GM19463 (cell line): ENCODE results near the gene TMED5.

ENCODE experiments used
- ATAC-seq: cut with Tn5 transposase; IDR thresholded peaks from one replicate; pipeline ENCODE4 v1.9.1; 2021; ENCODE audit warnings: mild to moderate bottlenecking, moderate library complexity; ENCODE audit not compliant: unreplicated experiment

The TMED5 gene

DNA sequence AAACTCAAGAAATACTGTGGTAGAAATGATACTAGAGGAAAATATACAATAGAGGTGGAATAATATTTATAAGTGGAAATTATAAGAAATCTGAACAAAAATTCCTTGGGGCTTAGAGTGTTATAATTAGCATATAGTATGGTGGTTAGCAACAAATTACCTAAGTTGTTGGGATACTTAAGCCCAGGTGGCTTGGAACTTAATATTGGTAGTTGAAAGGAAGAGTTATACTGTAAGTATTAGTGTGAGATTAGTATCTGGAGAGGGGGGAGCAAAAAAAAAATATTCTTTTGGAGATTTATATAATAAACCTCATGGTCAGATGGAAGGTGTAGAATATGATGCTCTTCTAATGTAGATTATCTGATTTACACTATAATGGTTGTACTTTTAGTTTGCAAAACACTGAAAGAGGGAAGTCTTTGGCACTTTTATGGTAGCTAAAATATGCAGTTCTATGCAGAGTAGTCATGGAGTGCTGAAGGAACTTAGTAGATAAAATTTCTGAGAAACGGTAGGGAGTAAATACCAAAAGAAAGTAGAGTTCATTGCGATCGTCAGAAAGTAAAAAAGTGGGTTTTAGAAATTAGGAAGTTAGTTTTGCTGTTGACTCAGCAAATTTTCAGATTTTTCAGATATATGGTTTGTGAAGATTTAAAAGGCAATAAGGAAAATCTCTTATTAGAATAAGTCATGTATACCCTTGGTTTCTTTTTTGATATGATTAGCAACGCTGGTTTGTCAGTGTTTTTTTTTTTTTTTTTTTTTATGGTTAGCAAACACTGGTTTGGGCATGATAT lies 55.5 kb downstream of the TMED5 start:
- no peak for ATAC-seq

DNA sequence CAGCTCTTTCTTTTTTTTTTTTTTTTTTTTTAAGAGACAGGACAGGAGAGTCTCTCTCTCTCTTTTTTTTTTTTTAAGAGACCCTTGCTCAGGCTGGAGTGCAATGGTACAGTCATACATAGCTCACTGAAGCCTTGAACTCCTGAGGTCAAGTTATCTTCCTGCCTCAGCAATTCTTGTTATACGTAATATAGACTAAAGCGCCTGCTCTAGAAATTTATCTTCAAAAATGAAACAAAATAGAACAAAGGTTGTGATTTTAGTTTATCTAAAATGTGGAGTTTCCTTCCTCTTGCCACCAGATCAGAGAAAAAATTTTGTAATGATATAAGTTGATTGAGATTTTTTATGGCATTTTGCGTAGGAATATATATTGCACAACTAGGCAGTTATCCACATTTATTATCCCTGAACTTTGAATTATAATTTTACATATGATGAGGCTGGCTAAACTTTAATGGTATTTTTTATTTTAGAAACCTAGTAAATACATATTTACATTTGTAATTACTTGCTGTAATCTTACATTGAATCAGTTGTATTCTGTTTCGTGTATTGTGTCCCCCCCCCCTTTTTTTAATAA lies 56.9 kb downstream of the TMED5 start:
- ATAC-seq, result no peak

DNA sequence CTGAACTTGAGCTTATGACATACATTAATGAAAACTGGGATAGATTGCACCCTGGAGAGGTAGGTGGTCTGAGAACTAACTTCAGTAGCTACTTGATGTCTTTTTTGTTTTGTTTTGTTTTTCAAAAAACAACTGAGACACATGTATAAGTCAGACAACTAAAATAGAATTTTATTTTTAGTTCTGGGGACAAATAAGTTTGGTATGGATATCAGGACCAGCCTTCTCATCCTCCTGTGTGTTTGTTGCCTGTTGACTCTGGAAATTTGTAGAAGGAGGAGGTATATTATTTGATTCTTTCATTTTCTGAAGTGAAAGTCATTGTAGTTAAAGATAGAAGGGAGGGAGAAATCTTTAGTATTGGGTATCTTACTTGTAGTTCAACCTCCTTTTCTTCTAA lies 59.6 kb downstream of the TMED5 start:
- no peak for ATAC-seq

DNA sequence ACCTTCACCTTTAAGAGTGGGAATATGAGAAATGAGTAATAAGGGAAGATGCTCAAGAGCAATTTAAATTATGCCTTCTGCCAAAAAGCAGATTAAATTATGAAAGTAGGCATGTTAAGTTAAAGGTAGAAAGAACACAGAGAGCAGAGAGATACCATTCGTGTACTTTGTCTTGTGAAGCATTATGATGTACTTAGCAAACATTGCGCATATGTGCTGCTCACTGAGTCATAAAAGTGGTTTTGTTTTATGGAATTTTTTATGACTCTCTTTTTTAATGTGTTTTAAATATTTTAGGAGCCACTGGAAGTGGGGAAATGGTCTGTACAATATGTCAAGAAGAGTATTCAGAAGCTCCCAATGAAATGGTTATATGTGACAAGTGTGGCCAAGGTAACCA lies 65.8 kb downstream of the TMED5 start:
- ATAC-seq, result no peak

DNA sequence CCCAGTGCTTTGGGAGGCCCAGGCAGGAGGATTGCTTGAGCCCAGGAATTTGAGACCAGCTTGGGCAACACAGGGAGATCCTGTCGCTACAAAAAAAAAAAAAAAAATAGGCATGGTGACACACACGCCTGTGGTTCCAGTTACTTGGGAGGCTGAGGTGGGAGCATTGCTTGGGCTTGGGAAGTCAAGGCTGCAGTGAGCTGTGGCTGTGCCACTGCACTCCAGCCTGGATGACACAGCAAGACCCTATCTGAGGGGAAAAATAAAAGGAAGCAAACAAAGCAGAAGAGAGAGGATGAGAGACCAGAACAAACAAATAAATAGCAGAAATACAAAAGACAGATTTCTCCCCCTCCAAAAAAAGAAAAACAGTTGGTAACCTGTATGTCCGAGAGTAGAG lies 67.1 kb downstream of the TMED5 start:
- no peak for ATAC-seq

DNA sequence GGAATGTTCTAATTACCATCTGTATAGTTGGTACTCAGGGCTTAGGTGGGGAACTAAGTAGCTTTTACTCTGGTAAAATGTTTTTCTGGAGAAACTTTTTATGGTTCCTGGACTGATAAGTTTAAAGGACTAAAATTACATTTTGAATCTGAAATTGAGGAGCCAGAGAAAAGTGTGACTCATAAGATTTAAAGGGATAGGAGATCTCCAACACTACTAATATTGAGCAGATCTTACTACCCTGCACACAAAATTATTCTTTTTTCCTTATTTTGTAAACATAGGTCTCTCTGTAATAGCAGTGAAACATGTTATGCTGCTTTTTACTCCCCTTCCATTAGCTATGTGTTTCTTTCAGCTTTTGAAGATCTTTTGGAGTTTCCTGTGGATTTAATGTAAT lies 68.7 kb downstream of the TMED5 start:
- ATAC-seq, result no peak

DNA sequence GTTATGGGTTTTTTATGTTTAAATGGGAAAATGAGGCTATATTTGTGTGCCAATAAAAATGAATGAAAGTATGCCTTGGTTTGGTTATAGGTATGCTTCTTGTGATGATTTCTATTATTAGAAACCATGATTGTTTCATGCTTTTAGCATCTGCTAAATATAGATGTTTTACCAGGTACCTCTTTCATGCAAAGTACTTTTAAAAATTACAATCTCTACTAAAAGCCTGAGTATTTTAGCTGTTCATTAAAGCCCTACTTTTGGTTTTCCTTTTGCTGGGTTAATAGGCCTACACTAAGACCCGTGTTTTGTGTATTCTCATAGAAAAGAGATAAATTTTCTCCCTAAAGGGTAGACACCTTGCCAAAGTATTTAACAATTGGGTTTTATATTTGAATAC lies 69.1 kb downstream of the TMED5 start:
- ATAC-seq, result no peak

DNA sequence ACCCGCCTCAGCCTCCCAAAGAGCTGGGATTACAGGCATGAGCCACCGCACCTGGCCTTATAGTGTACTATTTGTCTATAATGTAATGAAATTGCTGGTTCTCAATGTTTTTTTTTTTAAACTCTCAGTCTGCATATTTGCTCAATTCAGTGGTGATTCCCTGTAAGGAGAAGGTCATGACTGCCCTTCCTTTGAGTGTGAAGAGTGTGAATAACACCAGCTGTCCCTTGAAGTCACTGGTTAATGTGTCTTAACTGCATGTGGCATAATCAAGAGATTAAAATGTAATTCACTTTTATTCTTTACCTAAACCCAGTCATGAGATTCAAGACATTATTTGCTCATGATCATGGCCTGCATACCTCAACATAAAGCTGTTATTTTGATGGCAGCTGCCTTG lies 70.6 kb downstream of the TMED5 start:
- no peak for ATAC-seq

DNA sequence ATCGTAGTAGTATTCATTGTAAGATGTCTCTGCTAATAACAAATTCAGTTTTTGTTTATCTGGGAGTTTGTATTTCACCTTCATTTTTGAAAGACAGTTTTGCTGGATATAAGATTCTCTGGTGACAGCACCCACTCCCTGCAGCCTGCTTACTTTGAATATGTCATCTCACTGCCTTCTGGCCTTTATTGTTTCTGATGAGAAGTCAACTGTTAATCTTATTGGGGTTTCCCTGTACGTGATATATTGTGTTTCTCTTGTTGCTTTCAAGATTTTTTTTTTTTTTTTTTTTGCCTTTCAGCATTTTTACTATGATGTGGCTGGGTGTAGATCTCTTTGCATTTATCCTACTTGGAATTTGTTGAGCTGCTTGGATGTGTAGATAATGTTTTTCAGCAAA lies 71.9 kb downstream of the TMED5 start:
- ATAC-seq, result no peak

DNA sequence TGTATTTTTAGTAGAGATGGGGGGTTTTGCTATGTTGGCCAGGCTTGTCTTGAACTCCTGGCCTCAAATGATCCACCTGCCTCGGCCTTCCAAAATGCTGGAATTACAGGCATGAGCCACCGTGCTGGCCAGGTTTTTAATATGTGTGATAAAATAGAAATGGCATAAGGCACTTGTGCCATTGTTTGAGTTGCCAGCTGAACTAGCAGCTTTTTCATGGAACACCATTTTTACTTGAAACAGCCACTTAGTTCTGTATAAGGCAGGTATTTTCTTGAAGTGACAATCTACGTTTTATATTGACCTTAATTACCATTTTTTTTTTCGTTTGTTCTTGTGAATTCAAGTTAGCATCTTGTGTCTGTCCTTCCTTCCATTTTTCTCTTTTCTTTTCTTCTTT lies 72.8 kb downstream of the TMED5 start:
- no peak for ATAC-seq

DNA sequence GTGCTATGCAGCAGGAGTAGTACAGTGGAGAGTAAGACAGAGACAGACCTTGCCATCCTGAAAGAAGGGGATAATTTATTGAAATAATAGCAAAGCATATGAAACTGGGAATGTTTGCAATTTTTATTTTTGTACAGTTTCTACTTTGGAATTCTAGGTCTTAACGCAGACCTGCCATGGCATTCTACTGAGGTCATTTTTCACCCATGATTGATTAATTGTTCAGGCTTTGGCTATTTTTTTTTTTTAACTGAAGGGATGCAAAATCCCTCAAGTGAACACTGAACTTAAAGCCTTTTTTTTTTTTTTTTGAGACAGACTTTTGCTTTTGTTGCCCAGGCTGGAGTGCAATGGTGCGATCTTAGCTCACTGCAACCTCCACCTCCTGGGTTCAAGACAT lies 74.0 kb downstream of the TMED5 start:
- no peak for ATAC-seq

DNA sequence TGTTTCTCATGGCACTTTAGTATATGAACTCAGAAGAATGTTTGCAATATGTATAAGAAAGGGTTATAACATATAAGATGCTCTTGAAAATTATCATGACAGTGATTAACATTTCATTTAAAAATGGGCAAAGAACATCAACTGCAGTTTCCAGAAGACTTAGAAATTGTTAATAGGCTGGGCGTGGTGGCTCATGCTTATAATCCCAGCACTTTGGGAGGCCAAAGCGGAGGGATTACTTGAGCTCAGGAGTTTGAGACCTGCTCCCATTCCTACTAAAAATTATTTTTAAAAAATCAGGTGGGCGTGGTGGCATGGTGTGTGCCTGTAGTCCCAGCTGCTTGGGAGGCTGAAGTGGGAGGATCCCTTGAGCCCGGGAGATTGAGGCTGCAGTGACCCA lies 78.1 kb downstream of the TMED5 start:
- no peak for ATAC-seq
